Jurkat, Clone E6-1 (cell line): ENCODE results near the gene RNF5.
"Not testable (repeated sequence)": the region's sequence is repeated elsewhere in the genome, so short reads cannot be mapped to it uniquely, and the experiment has no call there.

Experiments
- DNase-seq: peaks from one replicate; pipeline ENCODE4 v3.0.0-alpha.2; 2011; ENCODE audit warnings: low read depth, low spot score
- H3K4me3 ChIP-seq: 2 replicates; pipeline ENCODE4 v1.5.1; 2011; ENCODE audit warnings: mild to moderate bottlenecking, low read length, control low read depth, moderate library complexity

Gene RNF5

GRCh38 chr6:32196682-32197616 is 18.7 kb downstream of the RNF5 start:
- peak overlapping the region; percentile 98 for H3K4me3 ChIP-seq
- DNase-seq = no peak

DNA sequence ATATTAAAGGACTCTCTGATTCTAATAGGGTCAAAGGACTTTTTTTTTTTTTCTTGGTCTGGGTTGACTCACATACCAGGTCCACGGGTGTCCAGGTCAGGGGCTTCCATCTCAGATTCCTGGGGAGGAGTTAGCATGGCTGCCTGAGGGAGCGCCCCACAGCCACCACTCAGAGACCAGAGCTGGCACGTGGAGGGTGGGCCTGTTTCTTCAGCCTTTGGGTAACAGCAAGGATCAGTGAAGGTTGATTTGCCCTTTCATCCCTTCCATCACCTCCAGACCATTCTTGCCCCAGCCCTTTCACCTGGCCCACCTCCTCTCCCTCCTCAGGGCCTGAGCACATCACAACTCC is 20.1 kb downstream of the RNF5 start:
- DNase-seq = no peak
- H3K4me3 ChIP-seq = no peak overlapping the region

- DNase-seq = no peak
- no peak overlapping the region for H3K4me3 ChIP-seq
These were observed 20.7 kb downstream of the RNF5 start for GRCh38 chr6:32198866-32199265.

DNA sequence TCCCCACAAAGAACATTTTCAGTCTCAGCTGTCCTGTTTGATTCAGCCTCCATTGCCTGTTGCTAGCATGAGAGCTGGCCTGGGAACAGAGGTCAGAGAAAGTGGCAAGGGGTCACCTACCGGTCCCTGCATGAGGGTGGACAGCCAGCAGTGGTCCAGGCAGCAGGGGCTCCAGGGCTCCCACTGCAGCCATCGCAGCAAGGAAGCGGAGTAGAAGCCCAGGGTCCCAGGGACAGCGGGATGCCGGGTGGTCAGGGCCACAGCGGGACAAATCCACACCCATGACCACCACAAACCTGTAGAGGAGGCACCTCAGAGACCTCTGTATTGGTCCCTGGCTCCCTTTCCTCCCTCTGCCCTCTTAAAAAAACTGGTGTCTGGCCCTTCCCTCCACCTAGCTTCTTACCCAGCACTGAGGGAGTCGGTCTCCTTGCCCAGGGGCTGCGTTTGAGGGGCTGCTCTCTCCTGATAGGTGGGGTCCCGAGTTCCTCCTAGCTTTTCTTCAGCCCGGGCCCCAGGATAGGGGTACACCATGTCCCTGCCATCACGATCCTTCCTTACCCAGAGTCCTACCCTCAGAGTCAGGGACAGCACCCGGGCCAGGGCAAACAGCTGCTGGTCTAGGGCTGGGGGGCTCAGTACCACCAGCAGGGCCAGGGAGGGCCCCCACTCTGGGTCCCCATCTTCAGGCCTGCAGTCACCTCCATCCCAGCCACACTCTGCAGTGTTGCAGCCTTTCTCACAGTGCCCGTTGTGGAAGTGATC is 22.7 kb downstream of the RNF5 start:
- no peak overlapping the region for H3K4me3 ChIP-seq
- no peak for DNase-seq

DNA sequence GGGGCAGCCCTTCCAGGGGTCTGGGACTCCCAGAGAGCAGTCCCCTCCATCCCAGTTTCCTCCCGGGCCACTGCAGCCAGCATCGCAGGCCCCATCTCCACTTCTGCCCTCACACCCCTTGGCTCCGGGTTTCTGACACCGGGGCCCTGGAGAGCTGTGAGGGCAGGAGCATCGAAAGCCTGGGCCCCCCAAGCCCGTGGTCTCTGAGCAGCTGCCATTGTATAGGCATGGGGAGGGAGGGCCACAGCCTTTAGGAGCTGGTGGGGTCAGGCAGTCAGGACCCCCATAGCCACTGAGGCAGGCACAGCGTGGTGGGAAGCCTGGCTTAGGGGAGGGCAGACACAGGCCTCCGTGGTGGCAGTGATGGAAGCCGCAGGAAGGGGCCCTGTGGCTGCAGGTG is 24.0 kb downstream of the RNF5 start:
- DNase-seq = no peak
- H3K4me3 ChIP-seq = no peak overlapping the region

DNA sequence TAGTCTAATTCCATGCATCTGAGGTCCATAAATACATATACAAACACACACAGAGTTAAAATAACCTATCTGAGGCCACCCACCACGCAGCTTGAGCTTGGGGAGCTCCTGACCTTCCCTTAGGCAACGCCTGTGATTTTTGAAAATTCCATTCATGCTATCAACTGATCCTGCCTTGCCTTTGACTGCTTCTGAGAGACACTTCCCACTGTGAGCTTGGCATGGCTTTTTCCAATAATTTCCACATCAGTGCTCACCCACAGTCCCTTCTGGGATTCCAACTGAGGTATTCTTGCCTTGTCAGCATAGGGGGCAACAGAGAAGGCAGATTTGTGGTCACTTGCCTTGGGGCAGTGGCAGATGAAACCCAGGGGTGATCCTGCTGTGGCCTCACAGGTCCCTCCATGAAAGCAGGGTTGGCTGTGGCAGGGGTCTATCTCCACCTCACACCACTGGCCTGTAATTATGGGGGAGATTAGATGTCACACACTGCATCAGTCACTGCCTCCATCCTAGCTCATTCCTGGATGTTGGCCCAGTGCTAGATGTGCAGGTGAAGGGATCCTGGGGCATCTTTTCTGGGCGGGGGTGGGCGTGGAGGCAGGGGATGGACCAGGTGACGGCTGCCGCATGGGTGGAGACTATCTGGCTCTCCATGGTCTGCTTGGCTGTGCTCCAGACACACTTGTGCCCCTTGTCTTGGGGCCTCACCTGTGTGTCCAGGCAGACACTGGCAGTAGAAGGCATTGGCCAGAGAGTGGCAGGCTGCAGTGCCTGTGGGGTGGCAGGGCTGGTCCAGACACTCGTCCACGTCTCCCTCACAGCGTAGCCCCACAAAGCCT is 25.4 kb downstream of the RNF5 start:
- no peak overlapping the region for H3K4me3 ChIP-seq
- no peak for DNase-seq

DNA sequence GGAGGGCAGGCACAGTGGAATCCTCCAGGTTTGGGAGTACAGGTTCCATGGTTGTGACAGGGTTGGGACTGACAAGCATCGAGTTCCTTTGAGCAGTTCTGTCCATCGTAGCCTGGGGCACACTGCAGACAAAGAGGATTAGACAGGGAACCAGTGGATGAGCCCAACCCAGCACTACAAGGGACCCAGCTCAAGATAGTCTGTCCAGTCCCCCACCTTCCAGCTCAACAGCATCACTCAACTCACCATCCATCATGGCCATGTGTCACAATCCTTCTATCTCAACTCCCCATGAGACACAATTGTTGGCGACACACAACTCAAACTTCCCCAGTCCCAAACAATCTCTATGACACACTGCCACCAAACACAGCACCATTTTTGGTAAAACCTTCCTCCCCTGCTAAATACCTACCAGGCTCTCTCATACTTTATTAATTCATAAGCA is 26.1 kb downstream of the RNF5 start:
- DNase-seq = no peak
- no peak overlapping the region for H3K4me3 ChIP-seq

- no peak overlapping the region for H3K4me3 ChIP-seq
- DNase-seq = no peak
These were observed 30.8 kb downstream of the RNF5 start for GRCh38 chr6:32208996-32209395.

GRCh38 chr6:32210191-32210601 is 32.0 kb downstream of the RNF5 start:
- no peak for DNase-seq
- H3K4me3 ChIP-seq = no peak overlapping the region

DNA sequence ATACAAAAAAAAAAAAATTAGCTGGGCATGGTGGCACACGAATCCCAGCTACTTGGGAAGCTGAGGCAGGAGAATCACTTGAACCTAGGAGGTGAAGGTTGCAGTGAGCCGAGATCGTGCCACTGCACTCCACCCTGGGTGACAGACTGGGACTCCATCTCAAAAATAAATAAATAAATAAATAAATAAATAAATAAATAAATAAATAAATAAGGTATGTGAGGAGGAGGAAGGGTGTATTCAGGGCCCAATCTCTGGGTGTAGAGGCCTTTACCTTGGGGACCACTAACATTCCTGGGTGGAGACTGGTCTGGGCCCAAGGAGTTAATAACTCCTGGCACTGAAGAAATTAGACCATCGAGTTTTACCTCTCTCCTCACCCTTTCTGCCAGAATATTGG is 33.2 kb downstream of the RNF5 start:
- DNase-seq = not testable (repeated sequence)

GRCh38 chr6:32212076-32212760 is 34.0 kb downstream of the RNF5 start:
- no peak for DNase-seq
- H3K4me3 ChIP-seq = no peak overlapping the region

More for the DNA sequence above, 33.2 kb downstream of the RNF5 start:
- H3K4me3 ChIP-seq = not testable (repeated sequence)

DNA sequence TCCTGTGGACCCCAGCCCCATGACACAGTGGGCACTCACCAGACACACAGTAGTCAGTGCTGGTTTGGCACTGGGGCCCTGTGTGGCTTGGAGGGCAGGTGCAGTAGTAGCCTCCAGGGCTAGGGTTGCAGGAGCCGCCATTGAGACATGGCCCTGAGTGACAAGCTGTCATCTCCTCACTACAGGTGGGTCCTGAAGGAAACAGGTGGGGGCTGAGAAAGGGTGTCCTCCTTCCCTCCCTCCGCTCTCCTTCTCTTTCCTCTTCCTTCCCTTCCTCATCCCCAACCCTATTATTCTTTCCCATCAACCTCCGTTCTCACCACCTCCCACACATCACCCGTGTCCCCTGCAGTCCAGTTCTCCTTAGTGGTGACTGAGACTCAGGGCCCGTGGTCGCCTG is 35.4 kb downstream of the RNF5 start:
- H3K4me3 ChIP-seq = no peak overlapping the region
- no peak for DNase-seq

DNA sequence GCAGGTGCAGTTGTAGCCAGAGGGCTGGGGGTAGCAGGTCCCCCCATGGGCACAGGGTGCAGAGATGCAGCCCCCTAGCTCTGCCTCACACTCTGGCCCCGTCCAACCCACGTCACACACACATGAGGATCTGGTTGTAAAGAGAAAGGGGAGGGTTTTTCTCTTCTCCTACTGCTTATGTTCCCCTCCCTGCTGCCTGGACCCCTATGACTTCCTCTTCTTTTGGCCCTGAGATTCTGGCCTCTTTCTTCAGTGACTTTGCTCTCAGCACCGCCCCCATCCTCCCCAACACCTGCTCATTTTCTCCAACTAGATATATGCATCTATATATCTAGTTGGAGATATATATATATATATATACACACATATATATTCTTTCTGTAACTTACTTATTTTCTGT is 35.9 kb downstream of the RNF5 start:
- no peak overlapping the region for H3K4me3 ChIP-seq
- no peak for DNase-seq

DNA sequence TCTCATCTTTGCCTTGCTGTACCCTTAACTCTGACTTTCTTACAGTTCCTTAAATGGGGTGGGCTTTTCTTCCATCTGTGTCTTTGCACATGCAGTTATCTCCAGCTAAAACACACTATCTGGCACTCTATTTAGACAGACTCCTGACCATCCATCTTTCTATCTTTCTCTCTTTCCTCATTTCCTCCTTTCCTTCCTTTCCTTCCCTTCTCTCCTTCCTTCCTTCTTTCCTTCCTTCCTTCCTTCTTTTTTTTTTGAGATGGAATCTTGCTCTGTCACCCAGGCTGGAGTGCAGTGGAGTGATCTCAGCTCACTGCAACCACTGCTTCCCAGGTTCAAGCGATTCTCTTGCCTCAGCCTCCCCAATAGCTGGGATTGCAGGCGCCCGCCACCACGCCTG is 37.4 kb downstream of the RNF5 start:
- H3K4me3 ChIP-seq = no peak overlapping the region
- no peak for DNase-seq

DNA sequence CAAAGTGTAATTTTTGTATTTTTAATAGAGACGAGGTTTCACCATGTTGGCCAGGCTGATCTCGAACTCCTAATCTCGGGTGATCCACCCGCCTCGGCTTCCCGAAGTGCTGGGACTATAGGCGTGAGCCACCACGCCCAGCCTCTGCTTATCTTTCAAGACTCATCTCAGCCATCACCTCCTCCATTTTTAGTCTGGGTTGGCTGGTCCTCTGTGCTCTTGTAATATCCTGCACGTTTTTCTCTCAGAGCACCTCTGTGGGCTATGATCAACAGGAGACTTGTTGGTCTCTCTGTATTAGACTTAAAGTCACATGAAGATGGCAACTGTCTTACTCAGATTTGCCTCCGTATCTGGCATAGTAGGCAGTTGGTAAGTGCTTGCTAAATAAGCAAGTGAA is 38.1 kb downstream of the RNF5 start:
- H3K4me3 ChIP-seq = no peak overlapping the region
- DNase-seq = no peak

DNA sequence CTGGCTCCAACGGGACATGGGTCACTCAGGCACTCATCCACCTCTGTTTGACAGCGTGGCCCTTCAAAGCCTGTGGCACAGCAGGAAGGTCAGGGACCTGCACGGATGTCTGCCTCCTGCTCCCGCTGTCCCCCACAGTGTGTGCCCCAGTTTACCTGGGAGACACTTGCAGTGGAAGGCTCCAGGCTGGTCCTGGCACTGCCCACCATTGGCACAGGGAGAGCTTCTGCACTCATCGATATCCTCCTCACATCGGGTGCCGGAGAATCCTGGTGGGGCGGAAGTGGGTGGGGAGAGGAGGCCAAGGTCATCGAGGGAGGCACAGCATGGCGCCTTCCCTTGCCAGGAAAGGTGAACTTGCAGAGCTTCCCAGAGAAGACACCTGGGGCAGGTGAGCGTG is 38.8 kb downstream of the RNF5 start:
- no peak overlapping the region for H3K4me3 ChIP-seq
- no peak for DNase-seq

DNA sequence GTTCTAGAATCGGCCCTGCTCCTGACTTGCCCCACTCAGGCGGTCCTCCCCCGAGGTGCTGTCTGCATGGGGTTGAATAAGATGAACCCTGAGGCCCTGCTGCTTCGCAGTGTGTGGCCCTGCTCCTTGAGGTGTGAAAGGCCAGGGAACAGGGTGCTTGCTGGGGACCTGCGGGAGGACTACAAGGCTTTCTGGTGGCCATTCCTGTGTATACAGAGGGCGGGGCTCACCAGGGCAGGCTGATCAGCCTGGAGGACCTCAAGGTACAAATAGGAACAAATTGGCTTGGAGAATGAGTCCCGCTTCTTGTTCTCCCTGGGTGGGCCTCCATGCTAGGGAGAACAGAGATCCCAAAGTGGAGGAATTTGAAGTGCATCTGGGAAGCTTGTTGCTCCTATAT is 40.0 kb downstream of the RNF5 start:
- no peak for DNase-seq
- H3K4me3 ChIP-seq = no peak overlapping the region

GRCh38 chr6:32220021-32220420 is 41.8 kb downstream of the RNF5 start:
- no peak for DNase-seq
- no peak overlapping the region for H3K4me3 ChIP-seq
